ENCODE data around the gene LRRC4B. TPM values are rescaled to one million over a fixed set of nuclear protein-coding genes. Genes with fewer than 3 reads are reported as not detected.

Gene LRRC4B
- total and polyA plus RNA-seq, 2 of the 13 experiments (the other 11 are each of a cell fraction or from before 2014, with no cell fraction given), result not detected

DNA sequence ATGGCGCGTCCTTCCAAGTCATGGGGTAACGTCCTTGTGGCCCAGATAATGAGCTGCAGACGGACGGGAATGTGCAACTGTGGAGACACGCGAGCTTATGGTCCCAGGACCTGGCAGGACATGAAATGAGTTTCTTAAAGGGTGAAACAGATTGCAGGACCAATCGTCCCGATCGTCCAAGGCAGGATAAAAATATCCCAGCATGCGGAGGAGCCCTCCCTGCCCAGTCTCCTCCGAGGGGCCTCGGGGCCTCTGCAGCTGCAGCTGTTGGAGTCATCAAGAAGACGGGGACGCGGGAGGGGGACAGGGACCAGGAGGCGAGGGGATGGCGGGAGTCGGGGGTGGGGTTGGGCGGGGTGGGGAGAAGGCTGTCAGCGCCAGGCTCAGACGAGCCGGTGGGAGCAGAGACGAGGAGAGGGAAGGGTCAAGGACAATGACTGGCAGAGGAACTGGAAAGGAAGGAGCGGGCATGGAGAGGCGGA is 77.2 kb downstream of the LRRC4B start:
- Histone ChIP-seq H3K4me3 (replicated peaks in 1 of 3; ENCODE audit: insufficient read depth in 1 of 3, low read depth in 2 of 3, low read length in 3 of 3) (no peak overlapping the region), H3K9me3 (ENCODE audit: low read length) (peaks cover 11% of the 10 kb centered on the region), H3K27ac (ENCODE audit: extremely low read length, insufficient read depth, low read length) (no peak overlapping the region), H3K9ac (ENCODE audit: insufficient read depth, low read depth, low read length) (no peak overlapping the region), H4K20me1 (ENCODE audit: insufficient read depth, low read length) (no peaks in the 10 kb centered on the region), H3K4me1 (ENCODE audit: insufficient read depth, low read length) (no peaks in the 10 kb centered on the region), H3K4me2 (ENCODE audit: low read depth, low read length) (no peak overlapping the region), H3K79me2 (ENCODE audit: insufficient read depth, low read length) (no peaks in the 10 kb centered on the region), H3K27me3 (ENCODE audit: control insufficient read depth in 1 of 2, insufficient read depth in 2 of 2, low read length in 2 of 2) (peaks cover 8 to 30% of the 10 kb centered on the region in 2 experiments; a peak in 3 of 5 replicates), H3K36me3 (replicated peaks in 1 of 2; ENCODE audit: control insufficient read depth in 1 of 2, insufficient read depth in 2 of 2, low read length in 2 of 2) (no peaks in the 10 kb centered on the region), H2AFZ (ENCODE audit: low read length) (no peak overlapping the region)
- 36% methylated on average over 23 of the region's 26 CpGs for WGBS (ENCODE audit: low lambda C conversion rate)
- FAIRE-seq (no peak), DNase-seq (ENCODE audit: low spot score) (no peak), ATAC-seq (no peak)
- ChIA-PET POLR2A (no interaction called here), CTCF (ENCODE audit: low intra/inter-chr PET ratio, low total read pairs) (no interaction called here)
- in situ Hi-C loops (cut with HindIII; ENCODE audit: extremely low pct_ligation_motif_present, low pct_unique_long_range_greater_than_20kb) (no loop called here), intact Hi-C loops (cut with micrococcal nuclease; ENCODE audit: unreplicated experiment) (no loop called here)
- no TSS peak for BruUV-seq (replicated peaks)
- TF ChIP-seq, protein P1, sequence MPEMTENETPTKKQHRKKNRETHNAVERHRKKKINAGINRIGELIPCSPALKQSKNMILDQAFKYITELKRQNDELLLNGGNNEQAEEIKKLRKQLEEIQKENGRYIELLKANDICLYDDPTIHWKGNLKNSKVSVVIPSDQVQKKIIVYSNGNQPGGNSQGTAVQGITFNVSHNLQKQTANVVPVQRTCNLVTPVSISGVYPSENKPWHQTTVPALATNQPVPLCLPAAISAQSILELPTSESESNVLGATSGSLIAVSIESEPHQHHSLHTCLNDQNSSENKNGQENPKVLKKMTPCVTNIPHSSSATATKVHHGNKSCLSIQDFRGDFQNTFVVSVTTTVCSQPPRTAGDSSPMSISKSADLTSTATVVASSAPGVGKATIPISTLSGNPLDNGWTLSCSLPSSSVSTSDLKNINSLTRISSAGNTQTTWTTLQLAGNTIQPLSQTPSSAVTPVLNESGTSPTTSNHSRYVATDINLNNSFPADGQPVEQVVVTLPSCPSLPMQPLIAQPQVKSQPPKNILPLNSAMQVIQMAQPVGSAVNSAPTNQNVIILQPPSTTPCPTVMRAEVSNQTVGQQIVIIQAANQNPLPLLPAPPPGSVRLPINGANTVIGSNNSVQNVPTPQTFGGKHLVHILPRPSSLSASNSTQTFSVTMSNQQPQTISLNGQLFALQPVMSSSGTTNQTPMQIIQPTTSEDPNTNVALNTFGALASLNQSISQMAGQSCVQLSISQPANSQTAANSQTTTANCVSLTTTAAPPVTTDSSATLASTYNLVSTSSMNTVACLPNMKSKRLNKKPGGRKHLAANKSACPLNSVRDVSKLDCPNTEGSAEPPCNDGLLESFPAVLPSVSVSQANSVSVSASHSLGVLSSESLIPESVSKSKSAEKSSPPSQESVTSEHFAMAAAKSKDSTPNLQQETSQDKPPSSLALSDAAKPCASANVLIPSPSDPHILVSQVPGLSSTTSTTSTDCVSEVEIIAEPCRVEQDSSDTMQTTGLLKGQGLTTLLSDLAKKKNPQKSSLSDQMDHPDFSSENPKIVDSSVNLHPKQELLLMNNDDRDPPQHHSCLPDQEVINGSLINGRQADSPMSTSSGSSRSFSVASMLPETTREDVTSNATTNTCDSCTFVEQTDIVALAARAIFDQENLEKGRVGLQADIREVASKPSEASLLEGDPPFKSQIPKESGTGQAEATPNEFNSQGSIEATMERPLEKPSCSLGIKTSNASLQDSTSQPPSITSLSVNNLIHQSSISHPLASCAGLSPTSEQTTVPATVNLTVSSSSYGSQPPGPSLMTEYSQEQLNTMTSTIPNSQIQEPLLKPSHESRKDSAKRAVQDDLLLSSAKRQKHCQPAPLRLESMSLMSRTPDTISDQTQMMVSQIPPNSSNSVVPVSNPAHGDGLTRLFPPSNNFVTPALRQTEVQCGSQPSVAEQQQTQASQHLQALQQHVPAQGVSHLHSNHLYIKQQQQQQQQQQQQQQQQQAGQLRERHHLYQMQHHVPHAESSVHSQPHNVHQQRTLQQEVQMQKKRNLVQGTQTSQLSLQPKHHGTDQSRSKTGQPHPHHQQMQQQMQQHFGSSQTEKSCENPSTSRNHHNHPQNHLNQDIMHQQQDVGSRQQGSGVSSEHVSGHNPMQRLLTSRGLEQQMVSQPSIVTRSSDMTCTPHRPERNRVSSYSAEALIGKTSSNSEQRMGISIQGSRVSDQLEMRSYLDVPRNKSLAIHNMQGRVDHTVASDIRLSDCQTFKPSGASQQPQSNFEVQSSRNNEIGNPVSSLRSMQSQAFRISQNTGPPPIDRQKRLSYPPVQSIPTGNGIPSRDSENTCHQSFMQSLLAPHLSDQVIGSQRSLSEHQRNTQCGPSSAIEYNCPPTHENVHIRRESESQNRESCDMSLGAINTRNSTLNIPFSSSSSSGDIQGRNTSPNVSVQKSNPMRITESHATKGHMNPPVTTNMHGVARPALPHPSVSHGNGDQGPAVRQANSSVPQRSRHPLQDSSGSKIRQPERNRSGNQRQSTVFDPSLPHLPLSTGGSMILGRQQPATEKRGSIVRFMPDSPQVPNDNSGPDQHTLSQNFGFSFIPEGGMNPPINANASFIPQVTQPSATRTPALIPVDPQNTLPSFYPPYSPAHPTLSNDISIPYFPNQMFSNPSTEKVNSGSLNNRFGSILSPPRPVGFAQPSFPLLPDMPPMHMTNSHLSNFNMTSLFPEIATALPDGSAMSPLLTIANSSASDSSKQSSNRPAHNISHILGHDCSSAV (CRISPR knock-in tag; IDR thresholded peaks at IDR 0.05; ENCODE audit: borderline replicate concordance), result no peak
- TF ChIP-seq, protein P2, sequence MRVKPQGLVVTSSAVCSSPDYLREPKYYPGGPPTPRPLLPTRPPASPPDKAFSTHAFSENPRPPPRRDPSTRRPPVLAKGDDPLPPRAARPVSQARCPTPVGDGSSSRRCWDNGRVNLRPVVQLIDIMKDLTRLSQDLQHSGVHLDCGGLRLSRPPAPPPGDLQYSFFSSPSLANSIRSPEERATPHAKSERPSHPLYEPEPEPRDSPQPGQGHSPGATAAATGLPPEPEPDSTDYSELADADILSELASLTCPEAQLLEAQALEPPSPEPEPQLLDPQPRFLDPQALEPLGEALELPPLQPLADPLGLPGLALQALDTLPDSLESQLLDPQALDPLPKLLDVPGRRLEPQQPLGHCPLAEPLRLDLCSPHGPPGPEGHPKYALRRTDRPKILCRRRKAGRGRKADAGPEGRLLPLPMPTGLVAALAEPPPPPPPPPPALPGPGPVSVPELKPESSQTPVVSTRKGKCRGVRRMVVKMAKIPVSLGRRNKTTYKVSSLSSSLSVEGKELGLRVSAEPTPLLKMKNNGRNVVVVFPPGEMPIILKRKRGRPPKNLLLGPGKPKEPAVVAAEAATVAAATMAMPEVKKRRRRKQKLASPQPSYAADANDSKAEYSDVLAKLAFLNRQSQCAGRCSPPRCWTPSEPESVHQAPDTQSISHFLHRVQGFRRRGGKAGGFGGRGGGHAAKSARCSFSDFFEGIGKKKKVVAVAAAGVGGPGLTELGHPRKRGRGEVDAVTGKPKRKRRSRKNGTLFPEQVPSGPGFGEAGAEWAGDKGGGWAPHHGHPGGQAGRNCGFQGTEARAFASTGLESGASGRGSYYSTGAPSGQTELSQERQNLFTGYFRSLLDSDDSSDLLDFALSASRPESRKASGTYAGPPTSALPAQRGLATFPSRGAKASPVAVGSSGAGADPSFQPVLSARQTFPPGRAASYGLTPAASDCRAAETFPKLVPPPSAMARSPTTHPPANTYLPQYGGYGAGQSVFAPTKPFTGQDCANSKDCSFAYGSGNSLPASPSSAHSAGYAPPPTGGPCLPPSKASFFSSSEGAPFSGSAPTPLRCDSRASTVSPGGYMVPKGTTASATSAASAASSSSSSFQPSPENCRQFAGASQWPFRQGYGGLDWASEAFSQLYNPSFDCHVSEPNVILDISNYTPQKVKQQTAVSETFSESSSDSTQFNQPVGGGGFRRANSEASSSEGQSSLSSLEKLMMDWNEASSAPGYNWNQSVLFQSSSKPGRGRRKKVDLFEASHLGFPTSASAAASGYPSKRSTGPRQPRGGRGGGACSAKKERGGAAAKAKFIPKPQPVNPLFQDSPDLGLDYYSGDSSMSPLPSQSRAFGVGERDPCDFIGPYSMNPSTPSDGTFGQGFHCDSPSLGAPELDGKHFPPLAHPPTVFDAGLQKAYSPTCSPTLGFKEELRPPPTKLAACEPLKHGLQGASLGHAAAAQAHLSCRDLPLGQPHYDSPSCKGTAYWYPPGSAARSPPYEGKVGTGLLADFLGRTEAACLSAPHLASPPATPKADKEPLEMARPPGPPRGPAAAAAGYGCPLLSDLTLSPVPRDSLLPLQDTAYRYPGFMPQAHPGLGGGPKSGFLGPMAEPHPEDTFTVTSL (CRISPR knock-in tag; IDR thresholded peaks at IDR 0.05; ENCODE audit: borderline replicate concordance), result no peak
- TF ChIP-seq TCF7L2 (IDR thresholded peaks at IDR 0.05; ENCODE audit: low read depth, low read length), result no peak
- TF ChIP-seq ZNF710 (CRISPR knock-in tag; IDR thresholded peaks at IDR 0.05; ENCODE audit: borderline replicate concordance), result no peak
- TF ChIP-seq MED1 (CRISPR knock-in tag; IDR thresholded peaks at IDR 0.05), result no peak
- no peak for TF ChIP-seq MTF2 (CRISPR knock-in tag; IDR thresholded peaks at IDR 0.05; ENCODE audit: borderline replicate concordance)
- no peak for TF ChIP-seq ELF1 (CRISPR knock-in tag; IDR thresholded peaks at IDR 0.05)
- TF ChIP-seq HOXD1 (CRISPR knock-in tag; IDR thresholded peaks at IDR 0.05), result no peak
- TF ChIP-seq ZNF326 (CRISPR knock-in tag; IDR thresholded peaks at IDR 0.05; ENCODE audit: borderline replicate concordance), result no peak

Data from HepG2 (cell line).